Sigmoid colon (tissue), 4 donors: ENCODE data around the gene APEX1.

Source experiments
- CTCF ChIP-seq, 4 experiments: fragments of 450-650 bp in 3 of 4; fragments of 200-600 bp in 1 of 4; IDR thresholded peaks; one replicate each; pipeline ENCODE4 v1.5.1; 2016 to 2019; ENCODE audit warnings: antibody characterized with exemption in 4 of 4, mild to moderate bottlenecking in 3 of 4, moderate library complexity in 2 of 4
- EP300 ChIP-seq, 4 donors: sonication (generic); formaldehyde crosslinking; IDR thresholded peaks; one replicate each; pipeline ENCODE4 v1.6.1; 2017; ENCODE audit warnings: antibody characterized with exemption in 4 of 4
- POLR2A ChIP-seq, 2 donors: fragments of 450-650 bp; IDR thresholded peaks; one replicate each; pipeline ENCODE4 v1.6.1; 2016; ENCODE audit warnings: antibody characterized with exemption in 2 of 2, mild to moderate bottlenecking in 2 of 2, moderate library complexity in 2 of 2
- POLR2AphosphoS5 ChIP-seq, 4 donors: sonication (generic); formaldehyde crosslinking; IDR thresholded peaks; one replicate each; pipeline ENCODE4 v1.6.1; 2017; ENCODE audit warnings: antibody characterized with exemption in 4 of 4

- TF ChIP-seq CTCF (IDR thresholded peaks at IDR 0.05) (no peak), POLR2A (IDR thresholded peaks at IDR 0.05) (no peak), EP300 (IDR thresholded peaks at IDR 0.05) (no peak), POLR2AphosphoS5 (IDR thresholded peaks at IDR 0.05) (no peak)
These were observed 18.7 kb upstream of the APEX1 start for GRCh38 chr14:20436363-20436755.
